ENCODE results near the gene AK4. TPM values are rescaled to one million over a fixed set of nuclear protein-coding genes. Genes with fewer than 3 reads are reported as not detected.

AK4 gene
- total RNA-seq, 1 donor from 2014 or later: 52.9 TPM

DNA sequence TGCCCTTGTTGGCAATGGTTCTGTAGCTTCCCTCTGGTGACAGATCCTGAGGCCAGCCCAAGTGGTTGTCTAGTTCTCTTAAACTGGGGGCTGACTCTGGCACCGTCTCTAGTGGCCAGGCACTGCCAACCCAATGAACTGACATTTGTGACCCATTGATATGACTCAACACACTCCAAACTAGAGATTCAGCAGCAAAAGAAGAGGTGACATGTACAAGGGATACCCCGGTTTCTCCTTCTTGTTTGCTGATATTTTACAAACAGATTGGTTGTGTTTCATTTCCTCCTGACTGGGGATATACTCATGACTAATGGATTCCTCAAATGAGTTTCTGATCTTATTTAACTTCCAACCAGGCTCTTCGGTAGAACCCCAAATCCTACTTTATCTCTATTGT lies 95.5 kb downstream of the AK4 start:
- no peak for DNase-seq (ENCODE audit: low read depth)
- TF ChIP-seq, protein P1, sequence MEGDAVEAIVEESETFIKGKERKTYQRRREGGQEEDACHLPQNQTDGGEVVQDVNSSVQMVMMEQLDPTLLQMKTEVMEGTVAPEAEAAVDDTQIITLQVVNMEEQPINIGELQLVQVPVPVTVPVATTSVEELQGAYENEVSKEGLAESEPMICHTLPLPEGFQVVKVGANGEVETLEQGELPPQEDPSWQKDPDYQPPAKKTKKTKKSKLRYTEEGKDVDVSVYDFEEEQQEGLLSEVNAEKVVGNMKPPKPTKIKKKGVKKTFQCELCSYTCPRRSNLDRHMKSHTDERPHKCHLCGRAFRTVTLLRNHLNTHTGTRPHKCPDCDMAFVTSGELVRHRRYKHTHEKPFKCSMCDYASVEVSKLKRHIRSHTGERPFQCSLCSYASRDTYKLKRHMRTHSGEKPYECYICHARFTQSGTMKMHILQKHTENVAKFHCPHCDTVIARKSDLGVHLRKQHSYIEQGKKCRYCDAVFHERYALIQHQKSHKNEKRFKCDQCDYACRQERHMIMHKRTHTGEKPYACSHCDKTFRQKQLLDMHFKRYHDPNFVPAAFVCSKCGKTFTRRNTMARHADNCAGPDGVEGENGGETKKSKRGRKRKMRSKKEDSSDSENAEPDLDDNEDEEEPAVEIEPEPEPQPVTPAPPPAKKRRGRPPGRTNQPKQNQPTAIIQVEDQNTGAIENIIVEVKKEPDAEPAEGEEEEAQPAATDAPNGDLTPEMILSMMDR (IDR thresholded peaks at IDR 0.05; ENCODE audit: insufficient read depth, low read length, severe bottlenecking): no peak
- Histone ChIP-seq H3K36me3 (ENCODE audit: control insufficient read depth, insufficient read depth, low read length) (no peaks in the 10 kb centered on the region), H3K27me3 (ENCODE audit: control insufficient read depth, insufficient read depth, low read length) (no peaks in the 10 kb centered on the region), H3K4me3 (ENCODE audit: low read depth, low read length) (no peak overlapping the region)
- no peak for FAIRE-seq

- TF ChIP-seq, protein P1 (IDR thresholded peaks at IDR 0.05; ENCODE audit: insufficient read depth, low read length, severe bottlenecking): no peak
- Histone ChIP-seq H3K27me3 (ENCODE audit: control insufficient read depth, insufficient read depth, low read length) (no peaks in the 10 kb centered on the region), H3K36me3 (ENCODE audit: control insufficient read depth, insufficient read depth, low read length) (no peaks in the 10 kb centered on the region), H3K4me3 (ENCODE audit: low read depth, low read length) (no peak overlapping the region)
- FAIRE-seq (no peak), DNase-seq (ENCODE audit: low read depth) (no peak)
Observed at GRCh38 chr1:65245295-65245694, 97.3 kb downstream of the AK4 start.

DNA sequence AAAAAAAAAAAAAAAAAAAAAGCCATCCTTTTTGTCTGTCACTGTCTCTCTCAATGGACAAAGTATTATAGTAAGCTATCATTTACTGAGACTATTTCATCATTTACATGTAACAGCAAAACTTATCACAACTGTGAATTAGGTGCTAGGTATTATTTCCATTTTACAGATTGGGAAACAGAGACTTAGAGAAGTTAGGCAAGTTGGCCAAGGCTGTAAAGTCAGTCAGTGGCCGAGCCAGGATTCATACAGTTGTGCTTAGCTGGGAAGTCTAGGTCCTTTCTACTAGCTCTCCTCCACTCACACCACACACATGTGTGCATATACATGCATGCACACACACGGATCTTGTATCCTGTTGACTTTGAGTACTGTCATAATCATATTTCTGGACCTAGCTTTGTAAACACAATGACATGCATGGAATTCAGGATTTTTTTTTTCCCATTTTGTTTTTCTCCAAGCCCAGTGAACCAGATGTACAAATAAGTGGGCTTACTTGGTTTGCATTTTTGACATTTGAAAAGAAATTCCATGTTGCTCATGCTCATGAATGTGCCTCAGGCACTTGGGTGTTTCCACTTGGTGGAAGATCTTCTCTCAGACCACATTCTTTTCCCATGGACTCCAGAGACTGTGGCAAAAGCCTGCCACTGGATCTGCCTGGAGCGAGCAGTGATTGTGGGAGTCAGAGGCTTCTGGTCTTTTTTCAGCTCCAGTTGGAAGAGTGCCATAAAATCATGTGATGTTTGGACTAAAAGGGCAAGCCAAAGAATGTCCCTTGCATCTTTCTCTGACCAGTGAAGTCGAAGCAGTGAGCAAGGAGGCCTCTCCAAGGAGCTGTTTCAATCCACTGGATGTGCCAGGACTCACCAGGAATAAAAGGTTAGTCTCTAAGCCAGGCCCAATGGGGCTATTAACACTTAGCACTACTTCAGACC lies 99.7 kb downstream of the AK4 start:
- no peak for FAIRE-seq
- DNase-seq (ENCODE audit: low read depth): peak; percentile 64
- H3K4me3 ChIP-seq (ENCODE audit: low read depth, low read length): no peak overlapping the region

DNA sequence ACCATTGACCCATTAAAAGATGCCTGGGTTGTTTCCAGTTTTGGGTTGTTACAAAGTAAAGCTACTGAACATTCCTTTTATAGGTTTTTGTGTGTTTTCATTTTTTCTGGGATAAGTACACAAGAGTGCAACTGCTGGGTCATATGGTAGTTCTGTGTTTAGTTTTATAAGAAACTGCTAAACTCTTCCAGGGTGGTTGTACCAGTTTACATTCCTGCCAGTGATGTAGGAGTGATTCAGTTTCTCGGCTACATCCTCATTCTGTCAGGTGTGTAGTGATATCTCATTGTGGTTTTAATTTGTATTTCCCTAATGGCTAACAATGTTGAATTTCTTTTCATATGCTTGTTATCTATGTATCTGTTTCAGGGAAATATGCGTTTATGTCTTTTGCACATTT lies 102.8 kb downstream of the AK4 start:
- TF ChIP-seq, protein P1 (IDR thresholded peaks at IDR 0.05; ENCODE audit: insufficient read depth, low read length, severe bottlenecking): no peak
- DNase-seq (ENCODE audit: low read depth): peak; percentile 25
- FAIRE-seq: no peak
- H3K4me3 ChIP-seq (ENCODE audit: low read depth, low read length): no peak overlapping the region
- H3K27me3 ChIP-seq (ENCODE audit: control insufficient read depth, insufficient read depth, low read length): peaks cover 1% of the 10 kb centered on the region
- H3K36me3 ChIP-seq (ENCODE audit: control insufficient read depth, insufficient read depth, low read length): no peaks in the 10 kb centered on the region

More for the DNA sequence above, 99.7 kb downstream of the AK4 start:
- Histone ChIP-seq H3K27me3 (ENCODE audit: control insufficient read depth, insufficient read depth, low read length) (no peaks in the 10 kb centered on the region), H3K36me3 (ENCODE audit: control insufficient read depth, insufficient read depth, low read length) (no peaks in the 10 kb centered on the region)
- TF ChIP-seq, protein P1 (IDR thresholded peaks at IDR 0.05; ENCODE audit: insufficient read depth, low read length, severe bottlenecking): no peak

GRCh38 chr1:65253800-65254319 lies 105.9 kb downstream of the AK4 start:
- FAIRE-seq: no peak
- TF ChIP-seq, protein P1 (IDR thresholded peaks at IDR 0.05; ENCODE audit: insufficient read depth, low read length, severe bottlenecking): no peak
- Histone ChIP-seq H3K36me3 (ENCODE audit: control insufficient read depth, insufficient read depth, low read length) (no peaks in the 10 kb centered on the region), H3K4me3 (ENCODE audit: low read depth, low read length) (peak overlapping the region; percentile 63), H3K27me3 (ENCODE audit: control insufficient read depth, insufficient read depth, low read length) (peaks cover 1% of the 10 kb centered on the region)
- DNase-seq (ENCODE audit: low read depth): peak; percentile 59

Data from bronchial epithelial cell (primary cell).